Activated CD4-positive, alpha-beta memory T cell treated with anti-CD3 and anti-CD28 coated beads, Interleukin-2, amount 10 ng/mL, durations not matched to agents 7 days and 5 days (primary cell): ENCODE data around the gene TMPRSS4. TPM values are rescaled to one million over a fixed set of nuclear protein-coding genes. Genes with fewer than 3 reads are reported as not detected.
A peak's percentile ranks its signal among the peaks of the same experiment; 100 is the strongest.

Source experiments
- CTCF ChIA-PET: fragments of 350-600 bp; sonication (Branson Sonifier 250); formaldehyde crosslinking; loops from one replicate; lab custom pipeline; 2021; ENCODE audit warnings: antibody characterized with exemption, inconsistent platforms; lab: Charles Lee
- POLR2A ChIA-PET: fragments of 350-600 bp; sonication (Branson Sonifier 250); formaldehyde crosslinking; loops from one replicate; lab custom pipeline; 2021; ENCODE audit warnings: antibody characterized with exemption; lab: Charles Lee
- DNase-seq: peaks from one replicate; pipeline ENCODE4 v3.0.0-alpha.2; 2020
- H3K27ac Mint-ChIP-seq: one replicate; pipeline ENCODE4 v1.8.0; 2021; ENCODE audit warnings: mild to moderate bottlenecking, mixed read lengths
- H3K27me3 Mint-ChIP-seq: one replicate; pipeline ENCODE4 v1.8.0; 2021; ENCODE audit warnings: mixed read lengths
- H3K36me3 Mint-ChIP-seq: one replicate; pipeline ENCODE4 v1.8.0; 2021; ENCODE audit warnings: low read depth, mixed read lengths
- H3K4me1 Mint-ChIP-seq: one replicate; pipeline ENCODE4 v1.8.0; 2021; ENCODE audit warnings: mixed read lengths
- H3K4me3 Mint-ChIP-seq: one replicate; pipeline ENCODE4 v1.8.0; 2021; ENCODE audit warnings: mild to moderate bottlenecking, mixed read lengths
- H3K9me3 Mint-ChIP-seq: one replicate; pipeline ENCODE4 v1.8.0; 2021; ENCODE audit warnings: mixed read lengths
- total RNA-seq, 2 experiments: library from RNA; stranded (reverse); gene quantifications; one replicate each; pipeline ENCODE4 v1.2.3, GENCODE V29; 2021

TMPRSS4 gene
- total RNA-seq, 2 experiments from 2014 or later: 0.05 TPM; not detected in 1

GRCh38 chr11:118138839-118139420, 62.1 kb downstream of the TMPRSS4 start:
- CTCF ChIA-PET: interaction anchor here (1.2 kb wide), 1 partner anchor 59 kb away, joined by 3 read pairs; no protein-coding TSS in a partner anchor
- Mint-ChIP-seq H3K4me1 (peaks cover 3% of the 10 kb centered on the region), H3K27ac (no peak overlapping the region), H3K27me3 (peaks cover 59% of the 10 kb centered on the region), H3K9me3 (no peaks in the 10 kb centered on the region), H3K4me3 (no peak overlapping the region), H3K36me3 (no peaks in the 10 kb centered on the region)
- POLR2A ChIA-PET: no interaction called here
- no peak for DNase-seq

GRCh38 chr11:118139578-118139977, 62.7 kb downstream of the TMPRSS4 start:
- H3K9me3 Mint-ChIP-seq: no peaks in the 10 kb centered on the region
- ChIA-PET CTCF (interaction anchor here (0.9 to 1.2 kb wide), 2 partner anchors 59 to 86 kb away, joined by 3 to 4 read pairs; no protein-coding TSS in a partner anchor), POLR2A (no interaction called here)
- H3K27me3 Mint-ChIP-seq: peaks cover 61% of the 10 kb centered on the region
- no peak overlapping the region for H3K27ac Mint-ChIP-seq
- DNase-seq: no peak
- H3K36me3 Mint-ChIP-seq: no peaks in the 10 kb centered on the region
- H3K4me3 Mint-ChIP-seq: no peak overlapping the region
- peaks cover 3% of the 10 kb centered on the region for H3K4me1 Mint-ChIP-seq

- peaks cover 69% of the 10 kb centered on the region for H3K27me3 Mint-ChIP-seq
These were observed 65.2 kb downstream of the TMPRSS4 start for GRCh38 chr11:118142081-118142480.

GRCh38 chr11:118142809-118143208, 65.9 kb downstream of the TMPRSS4 start:
- Mint-ChIP-seq H3K36me3 (no peaks in the 10 kb centered on the region), H3K27me3 (peaks cover 74% of the 10 kb centered on the region), H3K27ac (no peak overlapping the region), H3K4me3 (no peak overlapping the region), H3K4me1 (peaks cover 7% of the 10 kb centered on the region), H3K9me3 (no peaks in the 10 kb centered on the region)
- ChIA-PET CTCF (interaction anchor here (0.6 to 3.7 kb wide), 11 partner anchors 9 to 466 kb away, joined by 3 to 47 read pairs (median 3); no protein-coding TSS in a partner anchor), POLR2A (no interaction called here)
- no peak for DNase-seq

More at GRCh38 chr11:118142081-118142480, 65.2 kb downstream of the TMPRSS4 start:
- CTCF ChIA-PET: interaction anchor here (1.1 to 3.7 kb wide), 5 partner anchors 13 to 334 kb away, joined by 3 to 47 read pairs (median 6); no protein-coding TSS in a partner anchor
- no peak for DNase-seq
- Mint-ChIP-seq H3K4me3 (no peak overlapping the region), H3K4me1 (peaks cover 7% of the 10 kb centered on the region), H3K36me3 (no peaks in the 10 kb centered on the region), H3K27ac (no peak overlapping the region), H3K9me3 (no peaks in the 10 kb centered on the region)
- POLR2A ChIA-PET: no interaction called here

GRCh38 chr11:118143661-118144185, 66.8 kb downstream of the TMPRSS4 start:
- H3K4me1 Mint-ChIP-seq: peaks cover 7% of the 10 kb centered on the region
- H3K9me3 Mint-ChIP-seq: no peaks in the 10 kb centered on the region
- no peak overlapping the region for H3K4me3 Mint-ChIP-seq
- ChIA-PET CTCF (interaction anchor here (0.6 to 3.7 kb wide), 15 partner anchors 10 to 465 kb away, joined by 3 to 47 read pairs (median 3); no protein-coding TSS in a partner anchor), POLR2A (interaction anchor here (1.1 kb wide), 1 partner anchor 28 kb away, joined by 3 read pairs; no protein-coding TSS in a partner anchor)
- H3K36me3 Mint-ChIP-seq: no peaks in the 10 kb centered on the region
- H3K27me3 Mint-ChIP-seq: peaks cover 79% of the 10 kb centered on the region
- DNase-seq: no peak
- H3K27ac Mint-ChIP-seq: no peak overlapping the region

GRCh38 chr11:118144301-118145268, 67.7 kb downstream of the TMPRSS4 start:
- ChIA-PET CTCF (interaction anchor here (0.7 to 3.7 kb wide), 12 partner anchors 12 to 355 kb away, joined by 3 to 47 read pairs (median 3); no protein-coding TSS in a partner anchor), POLR2A (interaction anchor here (0.8 to 1.1 kb wide), 2 partner anchors 27 to 159 kb away, joined by 3 read pairs; partner anchors contain the start of gene CD3E)
- H3K27ac Mint-ChIP-seq: no peak overlapping the region
- H3K27me3 Mint-ChIP-seq: peaks cover 74% of the 10 kb centered on the region
- H3K4me1 Mint-ChIP-seq: peaks cover 7% of the 10 kb centered on the region
- DNase-seq: no peak
- H3K9me3 Mint-ChIP-seq: no peaks in the 10 kb centered on the region
- H3K36me3 Mint-ChIP-seq: no peaks in the 10 kb centered on the region
- peak overlapping the region; percentile 76 for H3K4me3 Mint-ChIP-seq

- H3K36me3 Mint-ChIP-seq: no peaks in the 10 kb centered on the region
- H3K27me3 Mint-ChIP-seq: peaks cover 76% of the 10 kb centered on the region
- CTCF ChIA-PET: interaction anchor here (0.5 to 3.7 kb wide), 12 partner anchors 11 to 463 kb away, joined by 3 to 47 read pairs (median 3); no protein-coding TSS in a partner anchor
- H3K4me1 Mint-ChIP-seq: peaks cover 7% of the 10 kb centered on the region
- POLR2A ChIA-PET: interaction anchor here (0.8 to 1.1 kb wide), 2 partner anchors 26 to 158 kb away, joined by 3 read pairs; partner anchors contain the start of gene CD3E
- H3K9me3 Mint-ChIP-seq: no peaks in the 10 kb centered on the region
- DNase-seq: peak; percentile 91
- H3K4me3 Mint-ChIP-seq: peak overlapping the region; percentile 76
- no peak overlapping the region for H3K27ac Mint-ChIP-seq
These were observed 68.7 kb downstream of the TMPRSS4 start for GRCh38 chr11:118145285-118146227.

GRCh38 chr11:118146554-118146953, 69.7 kb downstream of the TMPRSS4 start:
- Mint-ChIP-seq H3K4me1 (peaks cover 7% of the 10 kb centered on the region), H3K36me3 (no peaks in the 10 kb centered on the region), H3K27ac (no peak overlapping the region), H3K27me3 (peaks cover 78% of the 10 kb centered on the region), H3K4me3 (peak overlapping the region; percentile 72), H3K9me3 (no peaks in the 10 kb centered on the region)
- CTCF ChIA-PET: interaction anchor here (0.5 to 2.7 kb wide), 4 partner anchors 25 to 462 kb away, joined by 3 to 13 read pairs (median 6); no protein-coding TSS in a partner anchor
- POLR2A ChIA-PET: no interaction called here
- no peak for DNase-seq

- no peak for DNase-seq
- Mint-ChIP-seq H3K4me1 (peaks cover 7% of the 10 kb centered on the region), H3K4me3 (no peak overlapping the region), H3K27me3 (peaks cover 78% of the 10 kb centered on the region), H3K36me3 (no peaks in the 10 kb centered on the region), H3K9me3 (no peaks in the 10 kb centered on the region), H3K27ac (no peak overlapping the region)
- POLR2A ChIA-PET: no interaction called here
- CTCF ChIA-PET: interaction anchor here (1.5 to 2.7 kb wide), 2 partner anchors 24 to 148 kb away, joined by 6 to 13 read pairs; no protein-coding TSS in a partner anchor
These were observed 70.6 kb downstream of the TMPRSS4 start for GRCh38 chr11:118147502-118147901.

- Mint-ChIP-seq H3K4me1 (peaks cover 4% of the 10 kb centered on the region), H3K27ac (no peak overlapping the region), H3K4me3 (no peak overlapping the region), H3K9me3 (no peaks in the 10 kb centered on the region), H3K27me3 (peaks cover 76% of the 10 kb centered on the region), H3K36me3 (no peaks in the 10 kb centered on the region)
- ChIA-PET POLR2A (no interaction called here), CTCF (interaction anchor here (2.7 kb wide), 1 partner anchor 23 kb away, joined by 13 read pairs; no protein-coding TSS in a partner anchor)
- DNase-seq: no peak
These were observed 71.4 kb downstream of the TMPRSS4 start for GRCh38 chr11:118148240-118148639.

GRCh38 chr11:118148856-118149255, 72.0 kb downstream of the TMPRSS4 start:
- H3K4me3 Mint-ChIP-seq: no peak overlapping the region
- H3K9me3 Mint-ChIP-seq: no peaks in the 10 kb centered on the region
- H3K36me3 Mint-ChIP-seq: no peaks in the 10 kb centered on the region
- no peak overlapping the region for H3K27ac Mint-ChIP-seq
- H3K27me3 Mint-ChIP-seq: peaks cover 76% of the 10 kb centered on the region
- ChIA-PET POLR2A (no interaction called here), CTCF (interaction anchor here (1.1 kb wide), 1 partner anchor 23 kb away, joined by 5 read pairs; no protein-coding TSS in a partner anchor)
- no peak for DNase-seq
- H3K4me1 Mint-ChIP-seq: peaks cover 8% of the 10 kb centered on the region
